Thyroid gland (tissue), 4 donors: ENCODE results near the gene GLP1R.

Source experiments
- CTCF ChIP-seq, 6 experiments: fragments of 200-600 bp in 3 of 6; fragments of 450-650 bp in 3 of 6; sonication (generic) in 3 of 6; IDR thresholded peaks; one replicate each; pipeline ENCODE4 v1.5.1; 2016 to 2019; ENCODE audit warnings: antibody characterized with exemption in 6 of 6, mild to moderate bottlenecking in 2 of 6, inconsistent platforms in 1 of 6, moderate library complexity in 1 of 6
- POLR2A ChIP-seq, 2 donors: fragments of 450-650 bp; IDR thresholded peaks; one replicate each; pipeline ENCODE4 v1.6.1; 2017; ENCODE audit warnings: antibody characterized with exemption in 2 of 2, mild to moderate bottlenecking in 2 of 2, moderate library complexity in 1 of 2

GRCh38 chr6:39107641-39108040 lies 59.1 kb downstream of the GLP1R start:
- no peak for TF ChIP-seq CTCF (IDR thresholded peaks at IDR 0.05)
- TF ChIP-seq POLR2A (IDR thresholded peaks at IDR 0.05), result no peak
